Coronary artery (tissue), 2 donors: ENCODE results near the gene MED31.
"Not testable (repeated sequence)": the region's sequence is repeated elsewhere in the genome, so short reads cannot be mapped to it uniquely, and the experiment has no call there.

Experiments
- DNase-seq: peaks from one replicate; pipeline ENCODE4 v3.0.0-alpha.2; 2017; ENCODE audit warnings: low spot score
- H3K27ac ChIP-seq, 2 donors: fragments of 200-600 bp; sonication (generic); one replicate each; pipeline ENCODE4 v1.5.1; 2016 to 2019
- H3K4me3 ChIP-seq: fragments of 200-600 bp; sonication (generic); 2 replicates; pipeline ENCODE4 v1.5.1; 2016; ENCODE audit warnings: mild to moderate bottlenecking, moderate library complexity
- CTCF ChIP-seq: fragments of 200-600 bp; sonication (generic); IDR thresholded peaks from one replicate; pipeline ENCODE4 v1.5.1; 2019; ENCODE audit warnings: antibody characterized with exemption

MED31 gene

GRCh38 chr17:6599364-6599763 lies 52.0 kb downstream of the MED31 start:
- no peak for TF ChIP-seq CTCF
- Histone ChIP-seq H3K27ac (no peak overlapping the region), H3K4me3 (no peak overlapping the region)
- no peak for DNase-seq

DNA sequence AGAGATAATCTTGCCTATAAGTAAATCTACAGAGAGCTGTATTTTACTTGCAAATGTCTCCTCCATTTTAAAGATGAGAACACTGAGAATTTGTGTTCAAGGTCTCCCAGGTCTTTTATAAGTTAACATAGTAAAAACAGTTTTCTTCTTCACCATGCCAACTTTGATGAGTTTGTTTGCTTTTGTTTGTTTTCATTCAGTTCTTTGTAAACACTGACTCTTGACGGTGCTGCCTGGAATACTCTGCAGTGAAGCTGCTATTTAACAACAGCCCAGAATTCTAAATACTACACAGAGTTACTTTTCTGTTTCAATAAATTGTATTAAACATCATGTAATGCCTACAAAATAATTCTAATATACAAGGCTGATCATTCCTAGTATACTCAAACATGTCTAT lies 53.7 kb downstream of the MED31 start:
- DNase-seq: no peak
- Histone ChIP-seq H3K27ac (no peak overlapping the region), H3K4me3 (no peak overlapping the region)
- no peak for TF ChIP-seq CTCF

DNA sequence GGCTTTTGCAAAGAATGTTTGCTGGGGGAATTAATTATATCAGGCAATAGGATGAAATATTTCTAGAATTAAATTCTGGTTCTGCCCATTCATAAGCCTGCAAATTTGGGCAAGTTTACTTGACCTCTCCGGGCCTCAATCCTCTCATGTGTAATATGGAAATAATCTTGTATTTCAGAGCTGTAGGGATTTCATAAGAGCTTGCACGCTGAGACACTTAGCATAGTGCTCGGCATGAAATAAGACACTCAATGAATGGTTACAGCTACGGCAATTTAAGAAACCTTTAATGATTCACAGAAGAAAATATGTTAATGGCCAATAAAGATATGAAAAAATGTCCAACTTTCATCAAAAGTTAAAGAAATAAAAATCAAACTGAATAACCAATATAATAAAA lies 54.5 kb downstream of the MED31 start:
- H3K27ac ChIP-seq: no peak overlapping the region
- no peak overlapping the region for H3K4me3 ChIP-seq
- TF ChIP-seq CTCF: no peak
- no peak for DNase-seq

GRCh38 chr17:6596511-6596910 lies 54.9 kb downstream of the MED31 start:
- no peak for DNase-seq
- no peak for TF ChIP-seq CTCF
- H3K4me3 ChIP-seq: no peak overlapping the region
- no peak overlapping the region for H3K27ac ChIP-seq

GRCh38 chr17:6596081-6596480 lies 55.3 kb downstream of the MED31 start:
- TF ChIP-seq CTCF: no peak
- DNase-seq: no peak
- H3K4me3 ChIP-seq: no peak overlapping the region
- no peak overlapping the region for H3K27ac ChIP-seq

DNA sequence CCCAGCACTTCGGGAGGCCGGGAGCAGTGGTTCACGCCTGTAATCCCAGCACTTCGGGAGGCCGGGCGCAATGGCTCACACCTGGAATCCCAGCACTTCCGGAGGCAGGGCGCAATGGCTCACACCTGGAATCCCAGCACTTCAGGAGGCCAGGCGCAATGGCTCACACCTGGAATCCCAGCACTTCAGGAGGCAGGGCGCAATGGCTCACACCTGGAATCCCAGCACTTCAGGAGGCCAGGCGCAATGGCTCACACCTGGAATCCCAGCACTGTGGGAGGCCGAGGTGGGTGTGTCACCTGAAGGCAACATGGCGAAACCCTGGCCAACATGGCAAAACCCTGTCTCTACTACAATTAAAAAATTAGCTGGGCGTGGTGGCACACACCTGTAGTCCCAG lies 58.0 kb downstream of the MED31 start:
- not testable (repeated sequence) for DNase-seq, H3K27ac ChIP-seq, H3K4me3 ChIP-seq
